IMR-90 (cell line): ENCODE data around the gene RPS6KA6.

Experiments used
- BHLHE40 ChIP-seq: fragments of 150-350 bp; IDR thresholded peaks from 2 replicates; pipeline ENCODE4 v1.6.1; 2016; ENCODE audit warnings: mild to moderate bottlenecking, low read depth, low read length
- CHD1 ChIP-seq: IDR thresholded peaks from 2 replicates; pipeline ENCODE4 v1.6.1; 2012; ENCODE audit warnings: low read depth, low read length, improper control_type of control experiment
- FOS ChIP-seq: fragments of 150-350 bp; IDR thresholded peaks from 2 replicates; pipeline ENCODE4 v1.6.1; 2016; ENCODE audit warnings: low read depth, low read length
- MAFK ChIP-seq: IDR thresholded peaks from 2 replicates; pipeline ENCODE4 v1.6.1; 2012; ENCODE audit warnings: low read depth, low read length, improper control_type of control experiment
- MAZ ChIP-seq: IDR thresholded peaks from 2 replicates; pipeline ENCODE4 v1.6.1; 2012; ENCODE audit warnings: low read depth, mild to moderate bottlenecking, low read length, improper control_type of control experiment, moderate library complexity, borderline replicate concordance
- MXI1 ChIP-seq: IDR thresholded peaks from 2 replicates; pipeline ENCODE4 v1.6.1; 2012; ENCODE audit warnings: low read depth, mild to moderate bottlenecking, low read length, moderate library complexity, borderline replicate concordance
- NFE2L2 ChIP-seq: fragments of 150-350 bp; IDR thresholded peaks from 2 replicates; pipeline ENCODE4 v1.6.1; 2016; ENCODE audit warnings: low read depth, mild to moderate bottlenecking, low read length
- POLR2A ChIP-seq: IDR thresholded peaks from 2 replicates; pipeline ENCODE4 v1.6.1; 2012; ENCODE audit warnings: mild to moderate bottlenecking, low read depth, low read length
- RAD21 ChIP-seq: IDR thresholded peaks from 2 replicates; pipeline ENCODE4 v1.6.1; 2012; ENCODE audit warnings: low read length, improper control_type of control experiment
- RCOR1 ChIP-seq: IDR thresholded peaks from 2 replicates; pipeline ENCODE4 v1.6.1; 2012; ENCODE audit warnings: mild to moderate bottlenecking, low read length, improper control_type of control experiment; ENCODE audit not compliant: insufficient replicate concordance
- RFX5 ChIP-seq: IDR thresholded peaks from 2 replicates; pipeline ENCODE4 v1.8.0; 2012; ENCODE audit warnings: low read depth, mild to moderate bottlenecking, low read length, moderate library complexity
- USF2 ChIP-seq: fragments of 150-350 bp; IDR thresholded peaks from 2 replicates; pipeline ENCODE4 v1.6.1; 2017; ENCODE audit warnings: mild to moderate bottlenecking, antibody characterized with exemption, low read length, low read depth
- TF ChIP-seq, protein P1 (sequence below): conservative IDR thresholded peaks from 2 replicates; pipeline ENCODE4 v1.5.1; 2012; ENCODE audit warnings: mild to moderate bottlenecking, low read depth, low read length, improper control_type of control experiment

- TF ChIP-seq POLR2A (no peak), USF2 (no peak), MXI1 (no peak), RCOR1 (no peak), CHD1 (no peak), FOS (no peak), MAFK (no peak), BHLHE40 (no peak), RAD21 (no peak), RFX5 (no peak), NFE2L2 (no peak), MAZ (no peak)
- TF ChIP-seq, protein P1, sequence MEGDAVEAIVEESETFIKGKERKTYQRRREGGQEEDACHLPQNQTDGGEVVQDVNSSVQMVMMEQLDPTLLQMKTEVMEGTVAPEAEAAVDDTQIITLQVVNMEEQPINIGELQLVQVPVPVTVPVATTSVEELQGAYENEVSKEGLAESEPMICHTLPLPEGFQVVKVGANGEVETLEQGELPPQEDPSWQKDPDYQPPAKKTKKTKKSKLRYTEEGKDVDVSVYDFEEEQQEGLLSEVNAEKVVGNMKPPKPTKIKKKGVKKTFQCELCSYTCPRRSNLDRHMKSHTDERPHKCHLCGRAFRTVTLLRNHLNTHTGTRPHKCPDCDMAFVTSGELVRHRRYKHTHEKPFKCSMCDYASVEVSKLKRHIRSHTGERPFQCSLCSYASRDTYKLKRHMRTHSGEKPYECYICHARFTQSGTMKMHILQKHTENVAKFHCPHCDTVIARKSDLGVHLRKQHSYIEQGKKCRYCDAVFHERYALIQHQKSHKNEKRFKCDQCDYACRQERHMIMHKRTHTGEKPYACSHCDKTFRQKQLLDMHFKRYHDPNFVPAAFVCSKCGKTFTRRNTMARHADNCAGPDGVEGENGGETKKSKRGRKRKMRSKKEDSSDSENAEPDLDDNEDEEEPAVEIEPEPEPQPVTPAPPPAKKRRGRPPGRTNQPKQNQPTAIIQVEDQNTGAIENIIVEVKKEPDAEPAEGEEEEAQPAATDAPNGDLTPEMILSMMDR = no peak
These were observed 109.0 kb downstream of the RPS6KA6 start for GRCh38 chrX:84078991-84079390.
